Measurements from ENCODE around the gene GLI3.
A peak's percentile ranks its signal among the peaks of the same experiment; 100 is the strongest.

Gene GLI3

DNA sequence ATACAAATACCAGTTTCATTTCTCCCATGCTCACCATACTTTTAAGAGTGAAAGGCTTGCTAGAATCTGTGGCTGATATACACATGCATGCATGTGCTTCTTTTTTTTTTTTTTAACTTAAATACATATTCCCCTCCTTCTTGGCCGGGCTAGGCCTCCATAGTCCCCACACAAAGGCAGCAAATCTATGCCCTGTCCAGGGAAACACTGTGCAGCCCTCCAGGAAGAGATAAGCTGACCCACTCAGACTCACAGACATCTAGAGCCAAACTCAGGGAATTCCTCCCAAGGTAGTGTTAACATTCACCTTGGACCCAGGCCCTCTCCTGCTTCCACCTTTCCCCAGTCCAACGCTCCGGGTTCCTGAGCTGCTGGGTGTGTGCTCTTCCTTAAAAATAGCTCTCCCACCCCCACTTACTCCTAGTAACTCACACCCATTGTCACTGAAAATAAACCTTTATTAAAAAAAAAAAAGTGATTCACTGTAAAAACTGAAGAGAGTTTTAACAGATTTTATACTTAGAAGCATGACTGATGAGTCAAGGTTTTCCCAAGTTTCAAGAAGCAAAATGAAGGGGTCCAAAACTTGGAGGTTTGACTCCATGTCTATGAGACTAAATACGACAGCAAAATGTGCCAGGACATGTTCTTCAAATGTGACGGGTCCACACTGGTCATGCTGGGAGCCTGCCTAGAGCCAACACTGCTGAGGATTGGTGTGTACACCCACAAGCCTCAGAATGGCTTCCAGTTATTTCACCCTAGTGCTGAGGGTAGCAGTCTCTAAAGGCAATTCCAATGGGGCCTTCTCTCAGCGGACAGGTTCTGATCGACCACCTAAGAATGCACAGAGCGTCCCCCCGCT, 159.5 kb downstream of the GLI3 start:
- 95% methylated on average over 9 of the region's 9 CpGs for WGBS, 2 experiments
- Histone ChIP-seq H3K4me3 (ENCODE audit: insufficient read depth, low read depth, low read length) (no peak overlapping the region), H3K27ac (ENCODE audit: insufficient read depth, low read depth, low read length, poor library complexity, severe bottlenecking) (no peak overlapping the region), H3K27me3 (ENCODE audit: control insufficient read depth, insufficient read depth, low read length, poor library complexity, severe bottlenecking) (no peaks in the 10 kb centered on the region), H3K36me3 (ENCODE audit: control insufficient read depth, insufficient read depth, low read length) (peaks cover 22% of the 10 kb centered on the region), H3K9me3 (ENCODE audit: control insufficient read depth, low read length) (no peaks in the 10 kb centered on the region), H3K4me1 (ENCODE audit: control insufficient read depth, insufficient read depth, low read length) (peaks cover 31% of the 10 kb centered on the region)

DNA sequence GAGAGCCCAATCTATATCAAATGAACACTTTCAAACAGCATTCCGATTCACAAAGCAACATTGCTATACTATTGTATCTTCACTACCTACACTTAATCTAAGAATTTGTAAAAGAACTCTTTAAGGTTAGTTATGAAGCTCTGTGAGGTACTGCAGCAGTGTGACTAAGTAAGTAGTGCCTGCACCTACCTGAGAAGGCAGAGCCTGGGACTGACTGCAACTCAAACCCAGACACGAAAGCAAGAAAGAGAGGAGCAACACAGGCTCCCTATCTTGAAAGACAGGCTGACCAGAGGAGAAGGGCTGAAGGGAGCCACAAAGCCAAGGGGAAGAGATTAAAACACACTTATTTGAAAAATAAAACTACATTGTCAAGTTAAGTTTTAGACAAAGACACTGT, 160.1 kb downstream of the GLI3 start:
- Histone ChIP-seq H3K27ac (ENCODE audit: insufficient read depth, low read depth, low read length, poor library complexity, severe bottlenecking) (no peak overlapping the region), H3K4me3 (ENCODE audit: insufficient read depth, low read depth, low read length) (no peak overlapping the region), H3K4me1 (ENCODE audit: control insufficient read depth, insufficient read depth, low read length) (peaks cover 35% of the 10 kb centered on the region), H3K36me3 (ENCODE audit: control insufficient read depth, insufficient read depth, low read length) (peaks cover 22% of the 10 kb centered on the region), H3K9me3 (ENCODE audit: control insufficient read depth, low read length) (no peaks in the 10 kb centered on the region), H3K27me3 (ENCODE audit: control insufficient read depth, insufficient read depth, low read length, poor library complexity, severe bottlenecking) (no peaks in the 10 kb centered on the region)
- WGBS, 2 experiments = 86 to 89% methylated on average over 1 of the region's 2 CpGs

DNA sequence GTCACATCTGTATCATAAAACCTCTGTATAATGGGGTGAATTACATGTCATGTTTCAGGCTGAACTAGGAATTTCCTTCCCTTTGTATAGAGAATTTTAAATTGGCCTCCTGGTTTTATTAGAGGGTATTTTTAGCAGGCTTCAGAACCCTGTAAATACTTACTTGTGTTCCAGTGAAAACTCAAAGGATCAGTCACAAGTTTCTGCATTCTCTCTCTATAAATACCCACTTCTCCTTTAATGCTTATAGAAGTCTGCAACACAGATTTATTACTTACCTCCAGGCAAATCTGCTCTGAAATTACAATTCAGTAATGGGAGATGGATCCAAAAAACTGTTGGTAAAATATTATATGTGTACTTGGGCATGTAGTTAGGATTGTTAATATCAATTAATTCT, 161.6 kb downstream of the GLI3 start:
- peaks cover 37% of the 10 kb centered on the region for H3K4me1 ChIP-seq (ENCODE audit: control insufficient read depth, insufficient read depth, low read length)
- peaks cover 15% of the 10 kb centered on the region for H3K36me3 ChIP-seq (ENCODE audit: control insufficient read depth, insufficient read depth, low read length)
- H3K27me3 ChIP-seq (ENCODE audit: control insufficient read depth, insufficient read depth, low read length, poor library complexity, severe bottlenecking) = no peaks in the 10 kb centered on the region
- H3K27ac ChIP-seq (ENCODE audit: insufficient read depth, low read depth, low read length, poor library complexity, severe bottlenecking) = no peak overlapping the region
- H3K4me3 ChIP-seq (ENCODE audit: insufficient read depth, low read depth, low read length) = no peak overlapping the region
- no peaks in the 10 kb centered on the region for H3K9me3 ChIP-seq (ENCODE audit: control insufficient read depth, low read length)

DNA sequence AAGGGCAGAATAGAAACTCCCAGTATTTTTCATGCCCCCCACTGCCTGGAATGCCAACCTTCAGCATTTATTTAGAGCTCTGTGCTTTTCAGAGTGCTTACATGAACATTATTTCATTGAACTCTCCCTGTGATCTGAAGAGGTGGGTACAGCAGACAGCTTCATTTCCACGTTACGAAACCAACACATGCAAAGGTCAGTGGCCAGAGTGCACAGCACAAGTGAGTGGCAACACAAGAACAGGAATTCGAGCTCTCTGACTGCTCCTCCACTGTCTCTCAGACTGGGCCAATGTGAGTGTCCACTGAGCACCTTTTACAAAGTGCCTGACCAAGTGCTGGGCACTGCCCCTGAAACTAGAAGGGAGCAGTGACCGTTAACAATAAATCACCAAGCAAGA, 162.9 kb downstream of the GLI3 start:
- Histone ChIP-seq H3K4me3 (ENCODE audit: insufficient read depth, low read depth, low read length) (no peak overlapping the region), H3K4me1 (ENCODE audit: control insufficient read depth, insufficient read depth, low read length) (peaks cover 50% of the 10 kb centered on the region), H3K27ac (ENCODE audit: insufficient read depth, low read depth, low read length, poor library complexity, severe bottlenecking) (no peak overlapping the region), H3K9me3 (ENCODE audit: control insufficient read depth, low read length) (no peaks in the 10 kb centered on the region), H3K27me3 (ENCODE audit: control insufficient read depth, insufficient read depth, low read length, poor library complexity, severe bottlenecking) (no peaks in the 10 kb centered on the region), H3K36me3 (ENCODE audit: control insufficient read depth, insufficient read depth, low read length) (peaks cover 15% of the 10 kb centered on the region)
- WGBS, 2 experiments = 90 to 93% methylated on average over 4 of the region's 4 CpGs

DNA sequence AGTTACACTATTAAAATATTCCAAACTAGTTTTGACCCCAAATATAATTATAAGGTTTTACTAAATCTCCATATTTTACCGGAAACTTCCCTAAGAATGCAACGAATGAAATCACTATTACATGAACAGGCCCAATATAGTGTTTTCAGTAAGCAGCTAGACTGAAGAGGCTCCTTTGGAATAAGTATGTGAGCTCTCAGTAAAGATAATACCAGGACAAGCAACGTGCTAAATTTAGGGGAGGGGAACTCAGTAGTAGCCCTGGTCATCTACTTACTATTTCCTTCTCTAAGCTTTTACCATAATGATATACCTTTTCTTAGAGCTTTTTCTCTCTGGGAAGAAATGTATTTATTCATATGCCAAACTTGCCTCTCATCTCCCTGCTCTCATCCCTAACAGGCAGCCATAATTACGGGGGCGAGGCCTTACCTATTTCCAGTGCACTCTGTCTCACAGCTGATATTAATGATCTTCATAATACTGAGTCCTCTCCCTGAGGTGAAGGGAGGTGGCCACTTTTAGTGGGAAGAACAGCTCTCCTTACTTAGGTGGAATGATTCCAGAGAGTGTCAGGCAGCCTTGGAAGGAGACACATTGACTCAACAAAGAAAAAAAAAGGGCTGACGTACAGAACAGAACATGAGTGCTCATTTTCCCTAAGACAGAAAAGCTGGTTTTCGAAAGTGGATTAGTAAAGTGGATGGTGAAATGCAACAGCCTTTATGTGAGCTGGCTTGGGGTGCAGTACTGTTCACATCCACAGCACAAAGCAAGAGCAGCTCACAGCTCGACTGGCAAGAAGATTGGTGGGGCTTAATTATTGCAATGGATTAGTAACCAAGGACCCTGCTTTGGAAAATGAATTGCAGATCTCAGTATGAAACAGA, 165.4 kb downstream of the GLI3 start:
- Histone ChIP-seq H3K4me1 (ENCODE audit: control insufficient read depth, insufficient read depth, low read length) (peaks cover 68% of the 10 kb centered on the region), H3K27ac (ENCODE audit: insufficient read depth, low read depth, low read length, poor library complexity, severe bottlenecking) (no peak overlapping the region)
- WGBS, 2 experiments = 82 to 85% methylated on average over 8 of the region's 8 CpGs

DNA sequence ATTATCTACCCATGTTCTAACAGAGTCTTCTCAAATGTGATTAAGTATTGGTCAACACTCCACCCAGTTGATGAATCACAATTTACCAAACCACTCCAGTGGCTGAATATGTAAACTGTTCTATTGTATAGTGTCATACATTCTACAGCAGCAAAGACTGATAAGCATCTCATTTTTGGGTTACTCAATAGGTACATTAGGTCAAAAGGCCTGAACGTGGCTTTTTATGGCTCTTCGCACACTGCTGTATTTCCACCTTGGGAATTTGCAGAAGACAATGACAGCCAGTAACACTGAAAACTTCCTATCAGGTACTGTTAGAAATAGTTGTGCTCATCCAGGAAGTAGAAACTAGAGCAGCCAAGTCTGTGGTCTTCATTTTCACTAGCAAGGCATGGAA, 166.9 kb downstream of the GLI3 start:
- Histone ChIP-seq H3K27ac (ENCODE audit: insufficient read depth, low read depth, low read length, poor library complexity, severe bottlenecking) (no peak overlapping the region), H3K4me3 (ENCODE audit: insufficient read depth, low read depth, low read length) (no peak overlapping the region), H3K4me1 (ENCODE audit: control insufficient read depth, insufficient read depth, low read length) (peaks cover 81% of the 10 kb centered on the region), H3K9me3 (ENCODE audit: control insufficient read depth, low read length) (no peaks in the 10 kb centered on the region), H3K27me3 (ENCODE audit: control insufficient read depth, insufficient read depth, low read length, poor library complexity, severe bottlenecking) (no peaks in the 10 kb centered on the region), H3K36me3 (ENCODE audit: control insufficient read depth, insufficient read depth, low read length) (peaks cover under 1% of the 10 kb centered on the region)
- 94 to 98% methylated on average over 2 of the region's 2 CpGs for WGBS, 2 experiments

More for the DNA sequence above, 165.4 kb downstream of the GLI3 start:
- H3K36me3 ChIP-seq (ENCODE audit: control insufficient read depth, insufficient read depth, low read length) = peaks cover 11% of the 10 kb centered on the region
- no peaks in the 10 kb centered on the region for H3K27me3 ChIP-seq (ENCODE audit: control insufficient read depth, insufficient read depth, low read length, poor library complexity, severe bottlenecking)
- no peak overlapping the region for H3K4me3 ChIP-seq (ENCODE audit: insufficient read depth, low read depth, low read length)
- no peaks in the 10 kb centered on the region for H3K9me3 ChIP-seq (ENCODE audit: control insufficient read depth, low read length)

DNA sequence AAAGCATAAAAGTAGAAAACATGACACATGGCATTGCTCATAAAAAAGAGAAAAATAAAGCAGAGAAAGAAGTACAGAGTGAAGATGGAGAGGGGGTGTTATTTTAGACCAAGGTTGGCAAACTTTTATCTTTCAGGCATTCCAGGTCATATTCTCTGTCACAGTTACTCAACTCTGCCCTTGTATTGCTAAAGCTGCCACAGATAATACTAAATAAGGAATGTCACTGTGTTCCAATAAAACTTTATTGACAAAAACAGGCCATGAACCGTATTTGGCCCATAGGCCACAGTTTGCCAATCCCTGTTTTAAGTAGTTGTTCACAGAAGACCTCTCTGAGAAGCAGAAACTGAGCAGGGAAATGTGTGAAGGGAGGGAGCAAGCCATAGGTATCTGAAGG, 167.4 kb downstream of the GLI3 start:
- Histone ChIP-seq H3K9me3 (ENCODE audit: control insufficient read depth, low read length) (no peaks in the 10 kb centered on the region), H3K36me3 (ENCODE audit: control insufficient read depth, insufficient read depth, low read length) (peaks cover under 1% of the 10 kb centered on the region), H3K27ac (ENCODE audit: insufficient read depth, low read depth, low read length, poor library complexity, severe bottlenecking) (peak overlapping the region; percentile 93), H3K4me3 (ENCODE audit: insufficient read depth, low read depth, low read length) (no peak overlapping the region), H3K27me3 (ENCODE audit: control insufficient read depth, insufficient read depth, low read length, poor library complexity, severe bottlenecking) (no peaks in the 10 kb centered on the region), H3K4me1 (ENCODE audit: control insufficient read depth, insufficient read depth, low read length) (peaks cover 83% of the 10 kb centered on the region)
- 46 to 58% methylated on average over 1 of the region's 1 CpG for WGBS, 2 experiments

DNA sequence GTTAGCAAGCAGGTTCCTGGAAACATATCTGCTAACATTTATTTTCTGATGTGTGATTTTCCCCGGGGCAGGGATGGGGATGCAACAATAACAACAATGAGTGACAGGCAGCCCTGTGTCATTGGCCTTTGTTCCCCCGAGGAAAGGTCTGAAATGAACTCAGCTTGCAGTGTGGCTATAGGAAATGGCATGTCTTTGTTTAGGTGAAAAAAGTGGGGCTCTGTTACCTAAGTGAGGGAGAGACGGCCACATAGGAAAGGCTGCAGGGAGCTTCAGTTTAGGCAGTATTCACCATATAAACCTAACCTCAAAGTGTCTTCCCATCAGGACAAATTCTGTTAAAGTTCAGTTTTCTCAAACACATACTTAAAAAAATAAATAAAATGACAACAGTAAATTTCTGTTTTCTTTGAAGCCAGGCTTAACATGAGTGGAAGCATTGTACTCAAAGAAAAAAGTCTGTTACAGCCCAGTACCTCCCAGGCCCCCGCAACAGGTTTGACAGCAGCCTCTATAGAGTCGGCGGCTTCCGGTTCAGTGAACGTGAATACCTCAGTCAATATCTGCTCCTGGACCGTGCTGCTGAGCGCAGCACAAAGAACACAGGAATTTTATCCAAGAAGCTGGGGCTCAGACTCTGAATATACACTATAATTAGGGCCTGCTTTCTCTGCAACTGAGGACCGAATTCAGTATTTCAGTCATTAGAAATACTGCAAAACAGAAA, 168.3 kb downstream of the GLI3 start:
- Histone ChIP-seq H3K27me3 (ENCODE audit: control insufficient read depth, insufficient read depth, low read length, poor library complexity, severe bottlenecking) (no peaks in the 10 kb centered on the region), H3K27ac (ENCODE audit: insufficient read depth, low read depth, low read length, poor library complexity, severe bottlenecking) (peak overlapping the region; percentile 93), H3K4me1 (ENCODE audit: control insufficient read depth, insufficient read depth, low read length) (peaks cover 81% of the 10 kb centered on the region), H3K4me3 (ENCODE audit: insufficient read depth, low read depth, low read length) (no peak overlapping the region), H3K9me3 (ENCODE audit: control insufficient read depth, low read length) (no peaks in the 10 kb centered on the region), H3K36me3 (ENCODE audit: control insufficient read depth, insufficient read depth, low read length) (peaks cover 2% of the 10 kb centered on the region)
- 27 to 30% methylated on average over 11 of the region's 11 CpGs for WGBS, 2 experiments

DNA sequence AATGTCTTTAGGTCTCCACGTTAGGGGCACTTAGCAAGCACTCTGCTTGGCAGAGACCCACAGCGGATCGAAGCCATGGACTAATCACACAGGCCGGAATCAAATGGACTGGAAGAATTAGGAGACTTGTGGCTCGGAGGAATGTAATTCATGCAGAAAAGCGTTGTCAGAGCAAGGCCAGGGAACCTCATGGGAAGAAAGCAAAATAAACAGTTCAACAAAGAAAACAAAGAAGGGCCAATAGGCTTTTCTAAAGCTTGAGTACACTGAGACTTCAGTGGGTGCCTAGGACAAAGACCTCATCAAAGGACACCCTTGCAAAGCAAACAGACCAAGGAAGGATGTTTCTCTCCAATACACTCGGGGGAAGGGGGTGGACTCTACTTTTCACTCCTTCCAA, 171.1 kb downstream of the GLI3 start:
- 5 to 7% methylated on average over 7 of the region's 7 CpGs for WGBS, 2 experiments
- peak overlapping the region; percentile 87 for H3K27ac ChIP-seq (ENCODE audit: insufficient read depth, low read depth, low read length, poor library complexity, severe bottlenecking)
- peaks cover 60% of the 10 kb centered on the region for H3K4me1 ChIP-seq (ENCODE audit: control insufficient read depth, insufficient read depth, low read length)
- no peaks in the 10 kb centered on the region for H3K9me3 ChIP-seq (ENCODE audit: control insufficient read depth, low read length)
- peaks cover 2% of the 10 kb centered on the region for H3K36me3 ChIP-seq (ENCODE audit: control insufficient read depth, insufficient read depth, low read length)
- H3K27me3 ChIP-seq (ENCODE audit: control insufficient read depth, insufficient read depth, low read length, poor library complexity, severe bottlenecking) = no peaks in the 10 kb centered on the region
- no peak overlapping the region for H3K4me3 ChIP-seq (ENCODE audit: insufficient read depth, low read depth, low read length)

DNA sequence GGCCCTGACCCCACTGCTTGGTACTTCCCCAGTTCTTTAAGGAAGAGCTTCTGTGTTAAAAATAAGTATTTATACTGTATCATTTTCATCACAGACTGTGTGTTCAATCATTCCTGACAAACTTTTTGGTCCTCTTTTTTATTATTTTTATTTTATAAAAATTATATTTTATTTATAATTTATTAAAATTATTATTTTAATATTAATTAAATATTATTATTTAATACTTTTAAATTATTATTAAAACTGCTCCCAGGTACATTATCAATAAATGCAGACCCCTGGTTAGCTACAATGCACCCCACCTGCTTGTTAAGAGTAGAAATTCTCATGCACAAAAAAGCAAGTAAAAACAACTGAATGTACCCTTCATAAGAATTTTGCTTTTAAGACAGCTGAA, 172.0 kb downstream of the GLI3 start:
- H3K36me3 ChIP-seq (ENCODE audit: control insufficient read depth, insufficient read depth, low read length) = peaks cover 2% of the 10 kb centered on the region

More for the DNA sequence above, 172.0 kb downstream of the GLI3 start:
- H3K4me1 ChIP-seq (ENCODE audit: control insufficient read depth, insufficient read depth, low read length) = peaks cover 57% of the 10 kb centered on the region
- H3K27me3 ChIP-seq (ENCODE audit: control insufficient read depth, insufficient read depth, low read length, poor library complexity, severe bottlenecking) = no peaks in the 10 kb centered on the region
- H3K27ac ChIP-seq (ENCODE audit: insufficient read depth, low read depth, low read length, poor library complexity, severe bottlenecking) = no peak overlapping the region
- no peaks in the 10 kb centered on the region for H3K9me3 ChIP-seq (ENCODE audit: control insufficient read depth, low read length)
- H3K4me3 ChIP-seq (ENCODE audit: insufficient read depth, low read depth, low read length) = no peak overlapping the region

All from ectodermal cell (in vitro differentiated cells).